ENCODE data around the gene TNRC6C.

DNA sequence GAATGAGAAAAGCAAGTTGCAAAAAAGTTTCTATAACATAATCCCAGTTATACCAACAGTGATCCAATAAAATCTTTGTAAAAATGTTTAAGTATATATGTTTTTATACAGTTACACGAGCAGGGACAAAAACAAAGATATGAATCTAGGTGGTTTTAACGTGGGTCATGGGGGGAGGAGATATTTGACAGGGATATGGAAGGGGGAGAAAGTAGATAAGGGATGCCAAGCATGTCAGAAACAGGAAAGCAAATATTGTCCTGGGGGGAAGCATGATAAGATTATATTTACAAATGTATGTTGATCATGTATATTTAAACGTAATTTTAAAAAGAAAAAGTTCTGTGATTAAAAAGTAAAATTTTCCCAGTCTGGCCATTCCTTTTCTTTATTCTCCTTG lies 43.1 kb downstream of the TNRC6C start:
- TF ChIP-seq, protein P1, sequence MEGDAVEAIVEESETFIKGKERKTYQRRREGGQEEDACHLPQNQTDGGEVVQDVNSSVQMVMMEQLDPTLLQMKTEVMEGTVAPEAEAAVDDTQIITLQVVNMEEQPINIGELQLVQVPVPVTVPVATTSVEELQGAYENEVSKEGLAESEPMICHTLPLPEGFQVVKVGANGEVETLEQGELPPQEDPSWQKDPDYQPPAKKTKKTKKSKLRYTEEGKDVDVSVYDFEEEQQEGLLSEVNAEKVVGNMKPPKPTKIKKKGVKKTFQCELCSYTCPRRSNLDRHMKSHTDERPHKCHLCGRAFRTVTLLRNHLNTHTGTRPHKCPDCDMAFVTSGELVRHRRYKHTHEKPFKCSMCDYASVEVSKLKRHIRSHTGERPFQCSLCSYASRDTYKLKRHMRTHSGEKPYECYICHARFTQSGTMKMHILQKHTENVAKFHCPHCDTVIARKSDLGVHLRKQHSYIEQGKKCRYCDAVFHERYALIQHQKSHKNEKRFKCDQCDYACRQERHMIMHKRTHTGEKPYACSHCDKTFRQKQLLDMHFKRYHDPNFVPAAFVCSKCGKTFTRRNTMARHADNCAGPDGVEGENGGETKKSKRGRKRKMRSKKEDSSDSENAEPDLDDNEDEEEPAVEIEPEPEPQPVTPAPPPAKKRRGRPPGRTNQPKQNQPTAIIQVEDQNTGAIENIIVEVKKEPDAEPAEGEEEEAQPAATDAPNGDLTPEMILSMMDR (IDR thresholded peaks at IDR 0.05) = no peak
- TF ChIP-seq POLR2A (IDR thresholded peaks at IDR 0.05) (no peak), POLR2AphosphoS5 (IDR thresholded peaks at IDR 0.05) (no peak)
